COLO829 (cell line): ENCODE data around the gene MAEA.

Experiments
- DNase-seq: peaks from one replicate; pipeline ENCODE4 v3.0.0; 2012; ENCODE audit warnings: low spot score

The MAEA gene

DNA sequence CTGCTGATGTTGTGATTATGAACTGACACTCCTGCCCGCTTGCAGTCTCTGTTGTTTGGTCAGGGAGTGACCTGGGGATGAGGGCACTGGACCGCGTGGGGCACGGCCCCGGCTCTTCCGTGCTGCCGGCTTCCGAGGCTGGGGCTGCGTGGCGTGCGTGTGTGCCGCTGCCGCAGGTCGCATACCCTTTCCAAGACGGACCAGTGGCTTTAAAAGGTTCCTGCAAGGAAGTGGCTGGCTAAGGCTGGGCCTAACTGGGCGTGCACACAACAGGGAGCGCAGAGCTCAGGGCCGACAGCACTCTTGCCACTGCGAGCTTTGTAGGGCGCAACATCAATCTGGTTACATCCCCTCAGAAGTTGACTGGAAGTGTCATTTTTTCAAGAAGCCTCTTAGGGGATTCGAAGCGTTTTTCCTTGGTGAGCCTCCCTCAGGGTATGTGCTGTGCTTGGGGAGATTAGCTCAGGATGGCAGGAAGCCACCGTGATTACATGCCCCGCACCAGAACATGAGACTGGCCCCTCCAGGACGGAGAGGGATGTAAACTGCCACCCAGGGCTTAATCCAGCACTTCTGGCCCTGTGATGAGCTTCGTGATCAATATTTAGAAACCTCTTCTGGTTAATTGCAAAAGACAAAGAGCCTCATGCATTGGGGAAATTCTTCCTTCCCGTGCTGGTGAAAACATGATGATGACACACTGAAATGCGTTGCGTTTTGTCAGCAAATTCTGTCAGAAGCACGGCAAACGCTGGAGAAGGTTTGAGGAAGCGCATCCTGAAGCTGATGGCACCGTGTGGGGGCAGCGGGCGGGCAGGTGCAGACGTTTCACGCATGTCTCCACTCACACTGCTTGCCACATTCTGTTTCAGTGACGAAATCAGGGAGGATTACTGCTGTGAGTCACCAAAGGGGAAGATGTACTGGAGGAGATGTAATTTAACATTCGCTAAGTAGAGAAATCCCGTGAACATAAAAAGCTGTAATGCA, 11.1 kb downstream of the MAEA start:
- DNase-seq: no peak

DNA sequence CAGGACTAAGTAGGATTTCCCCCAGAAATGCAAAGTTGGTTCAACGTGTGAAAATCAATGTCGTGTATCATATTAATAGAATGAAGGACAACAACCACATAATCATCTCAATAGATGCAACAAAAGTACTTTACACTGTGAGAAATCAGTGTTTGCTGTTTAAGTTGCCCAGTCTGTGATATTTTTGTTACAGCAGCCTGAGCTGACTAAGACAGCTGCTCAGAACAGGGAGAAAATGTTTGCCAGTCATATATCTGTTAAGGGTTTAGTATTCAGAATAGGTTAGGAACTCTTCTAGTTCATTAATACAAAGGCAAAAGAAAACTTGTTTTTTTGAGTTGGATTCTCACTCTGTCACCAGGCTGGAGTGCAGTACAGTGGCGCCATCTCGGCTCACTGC, 12.5 kb downstream of the MAEA start:
- DNase-seq: no peak

DNA sequence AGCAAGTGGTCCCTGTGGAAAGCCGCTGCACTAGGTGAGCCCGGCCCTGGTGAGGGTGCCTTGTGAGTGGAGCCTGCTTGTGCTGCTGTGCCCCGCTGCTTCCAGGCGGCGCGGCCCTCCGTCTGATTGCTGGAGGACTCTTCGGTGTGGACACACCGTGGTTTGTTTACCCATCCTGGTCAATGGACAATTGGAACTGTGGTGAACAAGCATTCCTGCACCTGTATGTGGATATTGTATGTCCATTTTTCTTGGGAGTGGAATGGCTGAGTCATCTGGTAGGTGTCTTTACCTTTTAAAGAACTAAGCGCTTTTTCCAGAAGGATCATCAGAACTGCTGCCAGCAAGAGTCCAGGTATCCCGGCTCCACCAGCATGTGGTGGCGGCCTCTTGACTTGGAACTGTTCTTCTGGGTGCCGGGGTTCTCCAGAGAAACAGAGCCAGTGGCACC, 15.6 kb downstream of the MAEA start:
- DNase-seq: no peak

- DNase-seq: no peak
Observed at GRCh38 chr4:1305781-1306455, 16.2 kb downstream of the MAEA start.

- DNase-seq: no peak
Observed at GRCh38 chr4:1307951-1308735, 18.5 kb downstream of the MAEA start.

- DNase-seq: peak; percentile 81
Observed at GRCh38 chr4:1309261-1310010, 19.7 kb downstream of the MAEA start.

DNA sequence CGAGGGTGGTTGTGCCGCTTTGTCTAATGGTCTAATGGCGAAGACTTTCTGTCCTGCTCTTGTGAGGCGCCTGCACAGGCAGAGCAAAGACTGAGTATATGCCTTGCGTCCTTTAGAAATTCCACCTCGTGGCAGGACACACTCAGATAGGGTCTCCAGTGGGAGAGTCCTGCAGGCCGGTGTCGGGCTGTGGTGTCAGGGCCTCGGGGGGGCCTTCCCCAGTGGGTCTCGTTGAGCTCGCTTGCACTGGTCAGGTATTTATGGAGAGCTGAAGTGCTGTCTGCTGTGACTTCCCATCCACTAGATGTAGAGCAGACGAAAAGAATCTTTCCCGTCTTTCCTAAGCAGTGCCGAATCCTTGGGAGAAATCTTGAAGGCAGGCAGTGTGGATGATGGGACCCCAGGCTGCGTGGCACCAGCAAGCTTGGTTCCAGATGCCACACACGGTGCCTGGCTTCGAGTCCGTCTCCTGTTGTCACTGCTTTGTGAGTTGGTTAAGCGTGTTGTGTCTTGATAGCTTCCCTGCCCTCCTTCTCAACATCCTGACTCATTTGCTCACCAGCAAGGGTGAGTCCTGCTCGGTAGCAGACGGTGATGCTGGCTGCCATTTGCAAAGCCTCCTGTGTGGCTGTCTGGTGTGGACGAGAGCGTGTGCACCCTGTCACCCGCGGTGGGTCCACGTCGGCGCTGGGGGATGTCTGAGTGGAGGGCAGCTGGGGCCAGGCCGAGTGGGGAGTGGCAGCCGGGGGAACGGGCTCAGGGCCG, 20.5 kb downstream of the MAEA start:
- DNase-seq: no peak

- DNase-seq: no peak
Observed at GRCh38 chr4:1310796-1311631, 21.3 kb downstream of the MAEA start.

DNA sequence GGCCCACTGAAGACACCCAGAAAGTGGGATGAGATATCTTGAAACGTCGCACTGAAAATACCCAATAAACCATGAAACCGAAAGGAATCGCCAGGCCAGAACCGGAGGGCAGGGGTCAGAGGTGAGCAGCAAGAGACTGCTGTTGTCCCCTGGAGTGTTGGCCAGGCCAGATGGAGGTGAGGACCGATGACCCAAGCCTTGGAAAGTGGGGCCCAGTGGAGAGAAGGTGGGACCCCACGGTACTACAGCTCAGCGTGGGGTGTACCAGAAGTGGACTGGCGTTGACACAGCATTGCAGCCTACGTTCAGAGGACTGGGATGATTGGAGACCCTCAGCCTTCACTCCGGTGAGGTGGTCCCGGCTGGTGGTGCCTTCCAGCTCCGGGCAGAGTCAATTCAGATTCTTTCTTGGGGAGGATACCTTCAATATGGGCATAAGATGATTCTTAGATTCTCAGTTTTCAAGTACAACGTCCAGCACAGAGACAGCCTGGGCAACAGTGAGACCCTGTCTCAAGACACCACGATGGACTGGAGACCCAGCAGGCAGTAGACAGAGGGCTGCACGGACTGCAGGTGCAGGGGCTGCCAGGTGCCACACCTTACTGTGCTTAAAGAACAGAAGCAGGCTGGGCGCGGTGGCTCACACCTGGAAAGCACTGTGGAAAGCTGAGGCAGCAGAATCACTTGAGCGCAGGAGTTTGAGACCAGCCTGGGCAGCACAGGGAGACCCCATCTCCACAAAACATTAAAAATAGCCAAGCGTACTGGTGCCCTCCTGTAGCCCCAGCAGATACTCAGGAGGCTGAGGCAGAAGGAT, 23.3 kb downstream of the MAEA start:
- no peak for DNase-seq

DNA sequence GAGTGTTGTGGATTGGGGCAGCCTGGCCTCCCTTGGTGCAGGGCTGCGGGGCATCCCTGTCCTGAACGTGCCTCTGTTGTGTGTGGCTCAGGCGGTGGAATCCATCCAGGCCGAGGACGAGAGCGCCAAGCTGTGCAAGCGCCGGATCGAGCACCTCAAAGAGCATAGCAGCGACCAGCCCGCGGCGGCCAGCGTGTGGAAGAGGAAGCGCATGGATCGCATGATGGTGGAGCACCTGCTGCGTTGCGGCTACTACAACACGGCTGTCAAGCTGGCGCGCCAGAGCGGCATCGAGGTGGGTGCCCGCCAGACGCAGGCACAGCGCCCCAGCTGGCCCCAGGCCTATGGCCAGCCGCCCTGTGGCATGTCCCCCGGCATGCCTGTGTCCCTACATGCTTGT, 25.6 kb downstream of the MAEA start:
- DNase-seq: no peak

GRCh38 chr4:1315836-1316536, 26.3 kb downstream of the MAEA start:
- no peak for DNase-seq

GRCh38 chr4:1316537-1317168, 27.0 kb downstream of the MAEA start:
- DNase-seq: no peak

- no peak for DNase-seq
Observed at GRCh38 chr4:1317177-1318045, 27.7 kb downstream of the MAEA start.

DNA sequence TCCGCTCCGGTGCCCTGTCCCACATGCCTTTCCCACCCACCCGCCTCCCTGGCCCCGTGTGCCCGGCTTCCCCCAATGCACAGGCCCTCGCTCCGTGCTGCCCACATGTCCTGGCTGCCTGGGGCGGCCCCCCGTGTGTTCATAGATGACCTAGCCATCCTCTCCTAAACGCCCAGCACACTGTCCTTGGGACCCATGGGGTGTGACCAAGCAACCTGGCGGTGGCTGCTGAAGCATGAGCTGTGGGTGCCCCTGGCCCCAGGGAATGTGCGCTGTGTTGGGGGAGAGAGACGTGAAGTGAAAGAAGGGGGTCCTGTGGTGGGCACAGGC, 28.3 kb downstream of the MAEA start:
- DNase-seq: no peak

DNA sequence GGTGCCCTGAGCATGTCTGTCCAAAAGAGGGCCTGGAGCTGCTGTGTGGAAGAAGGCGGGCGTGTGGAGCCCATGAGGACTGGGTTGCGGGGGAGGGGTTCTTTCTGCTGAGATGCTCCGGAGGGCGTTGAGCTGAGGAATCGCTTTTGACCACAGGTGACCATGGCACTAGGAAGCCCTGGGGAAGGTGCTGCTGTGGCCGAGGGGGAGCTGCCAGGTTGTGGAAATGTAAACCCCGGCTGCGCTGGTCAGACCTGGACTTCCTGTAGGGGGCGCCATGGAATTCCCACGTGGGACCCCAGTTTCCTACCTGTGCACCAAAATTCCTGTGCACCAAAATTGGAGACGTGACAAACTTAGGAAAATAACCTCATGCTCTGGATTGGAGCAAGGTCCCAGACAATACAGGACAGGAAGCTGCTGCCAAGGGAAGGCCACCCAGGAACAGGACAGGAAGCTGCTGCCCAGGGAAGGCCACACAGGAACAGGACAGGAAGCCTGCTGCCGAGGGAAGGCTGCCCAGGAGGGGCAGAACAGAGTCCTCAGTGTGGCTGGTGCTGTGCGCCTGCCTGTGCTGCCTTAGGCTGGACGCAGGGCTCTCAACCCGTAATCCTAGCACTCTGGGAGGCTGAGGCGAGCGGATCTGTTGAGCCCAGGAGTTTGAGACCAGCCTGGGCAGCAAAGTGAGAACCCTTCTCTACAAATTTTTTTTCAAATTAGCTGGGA, 29.0 kb downstream of the MAEA start:
- DNase-seq: no peak

DNA sequence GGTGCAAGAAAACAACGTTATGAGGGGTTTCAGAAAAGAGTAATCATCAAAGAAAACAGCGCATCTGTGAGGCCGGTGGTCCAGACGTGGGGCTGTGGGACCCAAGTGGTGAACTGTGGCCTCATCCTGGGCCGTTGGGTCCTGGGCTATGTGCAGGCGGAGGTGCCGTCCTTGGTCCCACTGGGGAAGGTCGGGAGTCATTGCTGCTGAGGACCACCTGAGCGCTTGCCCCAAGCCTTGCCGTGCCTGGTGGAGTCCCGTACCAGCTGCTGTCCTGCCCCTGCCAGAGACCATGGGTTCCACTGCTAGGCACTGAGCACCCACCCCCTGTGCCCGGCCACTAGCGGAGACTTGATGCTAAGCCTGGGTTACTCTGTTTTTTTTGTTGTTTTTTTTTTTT, 31.8 kb downstream of the MAEA start:
- DNase-seq: no peak
